Measurements from ENCODE around the gene KRT80. TPM values are rescaled to one million over a fixed set of nuclear protein-coding genes. Genes with fewer than 3 reads are reported as not detected.

Gene KRT80
- total and polyA plus RNA-seq, 2 donors (not counting 3 experiments of a cell fraction or from before 2014, with no cell fraction given), result 13.6 to 23.7 TPM

- CTCF ChIA-PET, result interaction anchor here (0.7 to 3.5 kb wide), 4 partner anchors 175 to 728 kb away, joined by 4 to 62 read pairs (median 4); no protein-coding TSS in a partner anchor
- dilution Hi-C loops (cut with MboI; ENCODE audit: extremely low pct_ligation_motif_present, low sequenced_read_pairs), result no loop called here
- Histone ChIP-seq H3K9ac (replicated peaks; ENCODE audit: extremely low read depth, insufficient read depth, low read length) (no peak overlapping the region), H3K4me2 (ENCODE audit: insufficient read depth, low read length) (peak overlapping the region; percentile 53), H3K36me3 (ENCODE audit: control insufficient read depth in 2 of 2, extremely low read depth in 1 of 2, insufficient read depth in 2 of 2, low read length in 2 of 2) (no peaks in the 10 kb centered on the region), H2AFZ (ENCODE audit: low read depth, low read length) (peak overlapping the region; percentile 74), H3K27ac (ENCODE audit: insufficient read depth, low read depth, low read length) (no peak overlapping the region), H3K79me2 (ENCODE audit: control insufficient read depth, insufficient read depth, low read length) (no peaks in the 10 kb centered on the region), H3K9me1 (replicated peaks; ENCODE audit: control insufficient read depth, extremely low read depth, insufficient read depth, low read length) (no peaks in the 10 kb centered on the region), H3K4me3 (replicated peaks in 1 of 3; ENCODE audit: insufficient read depth in 1 of 3, low read depth in 1 of 3, low read length in 3 of 3) (peak overlapping the region in 1 of 3 experiments; percentile 38), H4K20me1 (replicated peaks; ENCODE audit: control insufficient read depth, extremely low read depth, insufficient read depth, low read length) (no peaks in the 10 kb centered on the region), H3K27me3 (ENCODE audit: control insufficient read depth in 2 of 2, insufficient read depth in 2 of 2, low read length in 2 of 2) (no peaks in the 10 kb centered on the region), H3K4me1 (ENCODE audit: control insufficient read depth, extremely low read depth, insufficient read depth, low read length) (peaks cover 16% of the 10 kb centered on the region), H3K9me3 (replicated peaks; ENCODE audit: control insufficient read depth, insufficient read depth, low read length) (no peaks in the 10 kb centered on the region)
- FAIRE-seq (peak; percentile 65), DNase-seq (ENCODE audit: low read depth, low spot score) (peak; percentile 49)
- no peak for TF ChIP-seq EZH2 (IDR thresholded peaks at IDR 0.05; ENCODE audit: borderline replicate concordance, low read depth, low read length, severe bottlenecking)
- TF ChIP-seq, protein P1, sequence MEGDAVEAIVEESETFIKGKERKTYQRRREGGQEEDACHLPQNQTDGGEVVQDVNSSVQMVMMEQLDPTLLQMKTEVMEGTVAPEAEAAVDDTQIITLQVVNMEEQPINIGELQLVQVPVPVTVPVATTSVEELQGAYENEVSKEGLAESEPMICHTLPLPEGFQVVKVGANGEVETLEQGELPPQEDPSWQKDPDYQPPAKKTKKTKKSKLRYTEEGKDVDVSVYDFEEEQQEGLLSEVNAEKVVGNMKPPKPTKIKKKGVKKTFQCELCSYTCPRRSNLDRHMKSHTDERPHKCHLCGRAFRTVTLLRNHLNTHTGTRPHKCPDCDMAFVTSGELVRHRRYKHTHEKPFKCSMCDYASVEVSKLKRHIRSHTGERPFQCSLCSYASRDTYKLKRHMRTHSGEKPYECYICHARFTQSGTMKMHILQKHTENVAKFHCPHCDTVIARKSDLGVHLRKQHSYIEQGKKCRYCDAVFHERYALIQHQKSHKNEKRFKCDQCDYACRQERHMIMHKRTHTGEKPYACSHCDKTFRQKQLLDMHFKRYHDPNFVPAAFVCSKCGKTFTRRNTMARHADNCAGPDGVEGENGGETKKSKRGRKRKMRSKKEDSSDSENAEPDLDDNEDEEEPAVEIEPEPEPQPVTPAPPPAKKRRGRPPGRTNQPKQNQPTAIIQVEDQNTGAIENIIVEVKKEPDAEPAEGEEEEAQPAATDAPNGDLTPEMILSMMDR (IDR thresholded peaks at IDR 0.05; ENCODE audit: extremely low read depth in 1 of 2, insufficient read depth in 1 of 2, low read depth in 1 of 2, low read length in 2 of 2), result peak; percentile 92 to 97
- intact Hi-C loops (cut with micrococcal nuclease), result loop anchor here (1.0 to 10.0 kb wide), 4 partner anchors 175 to 833 kb away; no protein-coding TSS in a partner anchor
- no TSS peak for BruUV-seq (replicated peaks)
- POLR2A ChIA-PET, result no interaction called here
Measured at GRCh38 chr12:52151837-52152783, 39.7 kb downstream of the KRT80 start.

Measured in endothelial cell of umbilical vein (primary cell).